Measurements from ENCODE around the gene TMEM62. TPM values are rescaled to one million over a fixed set of nuclear protein-coding genes. Genes with fewer than 3 reads are reported as not detected.

The TMEM62 gene
- total and polyA plus RNA-seq, 9 of the 15 experiments (the other 6 are each of a cell fraction or from before 2014, with no cell fraction given): 4.4 to 16.6 (median 11.1) TPM

- TF ChIP-seq NR2C2 (CRISPR knock-in tag; IDR thresholded peaks at IDR 0.05) (no peak), NR2C2 (tag; IDR thresholded peaks at IDR 0.05) (peak; percentile 72), MIER1 (IDR thresholded peaks at IDR 0.05; ENCODE audit: low read depth) (no peak), ZFP36 (IDR thresholded peaks at IDR 0.05; ENCODE audit: low read depth, low read length, partially characterized antibody) (peak; percentile 99), SREBF1 (IDR thresholded peaks at IDR 0.05; ENCODE audit: borderline replicate concordance, low read depth, low read length) (no peak), NUFIP1 (IDR thresholded peaks at IDR 0.05; ENCODE audit: partially characterized antibody) (no peak), ZFX (CRISPR knock-in tag; IDR thresholded peaks at IDR 0.05) (peak; percentile 40; the same call in 1 of the 2 replicates), SMARCE1 (IDR thresholded peaks at IDR 0.05) (peak; percentile 69; the same call in 1 of the 2 replicates), POLR2AphosphoS5 (IDR thresholded peaks at IDR 0.05; ENCODE audit: control insufficient read depth, insufficient read depth, low read depth, low read length) (peak; percentile 66), RBM17 (IDR thresholded peaks at IDR 0.05; ENCODE audit: borderline replicate concordance, low read depth, low read length) (no peak), ZNF444 (CRISPR knock-in tag; IDR thresholded peaks at IDR 0.05) (no peak), ZNF24 (IDR thresholded peaks at IDR 0.05) (no peak), ZNF316 (IDR thresholded peaks at IDR 0.05) (peak; percentile 95), BCOR (IDR thresholded peaks at IDR 0.05) (peak; percentile 94), KAT7 (CRISPR knock-in tag; IDR thresholded peaks at IDR 0.05; ENCODE audit: borderline replicate concordance) (no peak), CBX3 (IDR thresholded peaks at IDR 0.05; ENCODE audit: borderline replicate concordance in 1 of 2, low read length in 2 of 2) (peak in 1 of 2 experiments; percentile 50; a peak in 1 of 3 replicates), MAFK (IDR thresholded peaks at IDR 0.05; ENCODE audit: low read length) (peak; percentile 46; the same call in 1 of the 2 replicates), TRIM24 (IDR thresholded peaks at IDR 0.05) (peak; percentile 79 to 84), ZNF436 (CRISPR knock-in tag; IDR thresholded peaks at IDR 0.05) (peak; percentile 88), PRDM10 (IDR thresholded peaks at IDR 0.05; ENCODE audit: partially characterized antibody) (peak; percentile 43), CREM (IDR thresholded peaks at IDR 0.05; ENCODE audit: low read depth) (peak; percentile 44; the same call in 1 of the 2 replicates), ZNF75A (CRISPR knock-in tag; IDR thresholded peaks at IDR 0.05) (no peak), HLTF (IDR thresholded peaks at IDR 0.05) (peak; percentile 15; the same call in 1 of the 2 replicates)
- TF ChIP-seq, protein P1, sequence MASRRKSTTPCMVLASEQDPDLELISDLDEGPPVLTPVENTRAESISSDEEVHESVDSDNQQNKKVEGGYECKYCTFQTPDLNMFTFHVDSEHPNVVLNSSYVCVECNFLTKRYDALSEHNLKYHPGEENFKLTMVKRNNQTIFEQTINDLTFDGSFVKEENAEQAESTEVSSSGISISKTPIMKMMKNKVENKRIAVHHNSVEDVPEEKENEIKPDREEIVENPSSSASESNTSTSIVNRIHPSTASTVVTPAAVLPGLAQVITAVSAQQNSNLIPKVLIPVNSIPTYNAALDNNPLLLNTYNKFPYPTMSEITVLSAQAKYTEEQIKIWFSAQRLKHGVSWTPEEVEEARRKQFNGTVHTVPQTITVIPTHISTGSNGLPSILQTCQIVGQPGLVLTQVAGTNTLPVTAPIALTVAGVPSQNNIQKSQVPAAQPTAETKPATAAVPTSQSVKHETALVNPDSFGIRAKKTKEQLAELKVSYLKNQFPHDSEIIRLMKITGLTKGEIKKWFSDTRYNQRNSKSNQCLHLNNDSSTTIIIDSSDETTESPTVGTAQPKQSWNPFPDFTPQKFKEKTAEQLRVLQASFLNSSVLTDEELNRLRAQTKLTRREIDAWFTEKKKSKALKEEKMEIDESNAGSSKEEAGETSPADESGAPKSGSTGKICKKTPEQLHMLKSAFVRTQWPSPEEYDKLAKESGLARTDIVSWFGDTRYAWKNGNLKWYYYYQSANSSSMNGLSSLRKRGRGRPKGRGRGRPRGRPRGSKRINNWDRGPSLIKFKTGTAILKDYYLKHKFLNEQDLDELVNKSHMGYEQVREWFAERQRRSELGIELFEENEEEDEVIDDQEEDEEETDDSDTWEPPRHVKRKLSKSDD (conservative IDR thresholded peaks at IDR 0.05; ENCODE audit: low read length): no peak
Observed at GRCh38 chr15:43230640-43231115, 97.3 kb downstream of the TMEM62 start (continued).

Measured in K562 (cell line).